GM12878 (cell line): ENCODE results near the gene ADRA2B. TPM values are rescaled to one million over a fixed set of nuclear protein-coding genes. Genes with fewer than 3 reads are reported as not detected.
A peak's percentile ranks its signal among the peaks of the same experiment; 100 is the strongest.

Experiments used
- CHD2 ChIP-seq: IDR thresholded peaks from 2 replicates; pipeline ENCODE4 v1.6.1; 2011; ENCODE audit warnings: low read depth, low read length, improper control_type of control experiment, borderline replicate concordance
- CHD4 ChIP-seq: fragments of 200-600 bp; sonication (generic); IDR thresholded peaks from 2 replicates; pipeline ENCODE4 v1.6.1; 2016; ENCODE audit warnings: mild to moderate bottlenecking
- CTCF ChIP-seq, 3 experiments: IDR thresholded peaks in 2 of 3; conservative IDR thresholded peaks in 1 of 3; 2 replicates each; pipeline ENCODE4 v1.5.1; 2011; ENCODE audit warnings: low read depth in 3 of 3, low read length in 3 of 3, mild to moderate bottlenecking in 3 of 3, control low read depth in 2 of 3, moderate library complexity in 2 of 3, inconsistent platforms in 1 of 3, mixed read lengths in 1 of 3; ENCODE audit not compliant: control insufficient read depth in 2 of 3, insufficient read depth in 1 of 3; ENCODE audit errors: extremely low read depth in 1 of 3
- E2F8 ChIP-seq: fragments of 450-650 bp; IDR thresholded peaks from 2 replicates; pipeline ENCODE4 v1.6.1; 2018; ENCODE audit warnings: mild to moderate bottlenecking, low read depth, moderate library complexity; ENCODE audit not compliant: partially characterized antibody
- ESRRA ChIP-seq: IDR thresholded peaks from 2 replicates; pipeline ENCODE4 v1.6.1; 2012; ENCODE audit warnings: mild to moderate bottlenecking, low read length, improper control_type of control experiment
- FOXK2 ChIP-seq: fragments of 450-650 bp; IDR thresholded peaks from 2 replicates; pipeline ENCODE4 v1.6.1; 2017; ENCODE audit warnings: mild to moderate bottlenecking, moderate library complexity
- IKZF1 ChIP-seq: fragments of 450-650 bp; conservative IDR thresholded peaks from 2 replicates; pipeline ENCODE4 v1.6.1; 2017; ENCODE audit warnings: antibody characterized with exemption, mild to moderate bottlenecking
- NFYA ChIP-seq: IDR thresholded peaks from 2 replicates; pipeline ENCODE4 v1.6.1; 2011; ENCODE audit warnings: low read depth, mild to moderate bottlenecking, low read length, improper control_type of control experiment, borderline replicate concordance
- PBX3 ChIP-seq: IDR thresholded peaks from 2 replicates; pipeline ENCODE4 v1.6.1; 2011; ENCODE audit warnings: mild to moderate bottlenecking, low read depth, low read length, moderate library complexity; ENCODE audit not compliant: insufficient replicate concordance
- RAD51 ChIP-seq: fragments of 450-650 bp; IDR thresholded peaks from 2 replicates; pipeline ENCODE4 v1.6.1; 2016; ENCODE audit warnings: moderate library complexity, mild to moderate bottlenecking, inconsistent platforms
- YBX1 ChIP-seq: fragments of 450-650 bp; IDR thresholded peaks from 2 replicates; pipeline ENCODE4 v1.6.1; 2016; ENCODE audit warnings: antibody characterized with exemption
- ZBTB4 ChIP-seq: fragments of 450-650 bp; formaldehyde crosslinking; IDR thresholded peaks from 2 replicates; pipeline ENCODE4 v1.4.0; 2022; ENCODE audit warnings: mild to moderate bottlenecking, moderate library complexity
- ZNF592 ChIP-seq: fragments of 450-650 bp; IDR thresholded peaks from 2 replicates; pipeline ENCODE4 v1.6.1; 2017; ENCODE audit warnings: mild to moderate bottlenecking, moderate library complexity
- polyA plus RNA-seq, 11 experiments: library from polyadenylated mRNA; depleted of rRNA in 4 of 11; unstranded in 6 of 11; stranded (reverse) in 5 of 11; fragments of >200 nt; fragmentation: Nextera tagmentation in 4 of 11; fragmentation: Illumina TruSeq in 1 of 11; extraction: Ambion mirVana in 4 of 11; extraction: Trizol in 1 of 11; gene quantifications; 1 replicate in 1 of 11; 2 replicates in 10 of 11; pipeline versions ENCODE4 v1.2.1 to v1.2.3, GENCODE V29; 2011 to 2016; ENCODE audit warnings: inconsistent platforms in 2 of 11, missing spikeins in 2 of 11, low read depth in 1 of 11
- total RNA-seq, 4 experiments: library from RNA; depleted of rRNA in 3 of 4; stranded (reverse); fragments of >200 nt in 3 of 4; fragmentation: Illumina TruSeq in 1 of 4; extraction: Trizol in 1 of 4; gene quantifications; 2 replicates each; pipeline versions ENCODE4 v1.2.1 to v1.2.3, GENCODE V29; 2013 to 2021

The ADRA2B gene
- total and polyA plus RNA-seq, 10 of the 15 experiments (the other 5 are each of a cell fraction or from before 2014, with no cell fraction given) = 0.01 to 0.10 (median 0.04) TPM; not detected in 6

GRCh38 chr2:96147593-96148201 is 31.3 kb upstream of the ADRA2B start (continued):
- TF ChIP-seq CTCF (IDR thresholded peaks at IDR 0.05 in 2 of 3, conservative IDR thresholded peaks at IDR 0.05 in 1 of 3; ENCODE audit: control insufficient read depth in 2 of 3, extremely low read depth in 1 of 3, insufficient read depth in 1 of 3, low read depth in 3 of 3, low read length in 3 of 3) (peak in 2 of 3 experiments; percentile 7 to 15; a peak in 1 of 6 replicates), IKZF1 (no peak; the same call in 1 of the 2 replicates), ZBTB4 (CRISPR knock-in tag) (no peak), CHD4 (no peak), ZNF592 (0 out of 2 replicates have a peak, but pooled peaks have one; percentile 31), YBX1 (no peak), E2F8 (no peak), PBX3 (no peak), CHD2 (no peak), NFYA (no peak), RAD51 (peak; percentile 56; the same call in 1 of the 2 replicates), ESRRA (no peak), FOXK2 (no peak)
